Activated naive CD4-positive, alpha-beta T cell treated with anti-CD3 and anti-CD28 coated beads for 36 hours (primary cell): ENCODE results near the gene CCNI2. TPM values are rescaled to one million over a fixed set of nuclear protein-coding genes. Genes with fewer than 3 reads are reported as not detected.

Experiments
- CTCF ChIA-PET: fragments of 350-600 bp; sonication (Branson Sonifier 250); formaldehyde crosslinking; loops from one replicate; lab custom pipeline; 2021; ENCODE audit warnings: antibody characterized with exemption; lab: Charles Lee
- DNase-seq: peaks from one replicate; pipeline ENCODE4 v3.0.0-alpha.2; 2020
- H3K27ac Mint-ChIP-seq: one replicate; pipeline ENCODE4 v1.8.0; 2021; ENCODE audit warnings: mild to moderate bottlenecking, mixed read lengths
- H3K27me3 Mint-ChIP-seq: one replicate; pipeline ENCODE4 v1.8.0; 2021; ENCODE audit warnings: low read depth, mixed read lengths
- H3K36me3 Mint-ChIP-seq: one replicate; pipeline ENCODE4 v1.8.0; 2021; ENCODE audit warnings: low read depth, mixed read lengths
- H3K4me1 Mint-ChIP-seq: one replicate; pipeline ENCODE4 v1.8.0; 2021; ENCODE audit warnings: low read depth, mixed read lengths
- H3K4me3 Mint-ChIP-seq: one replicate; pipeline ENCODE4 v1.8.0; 2021; ENCODE audit warnings: mild to moderate bottlenecking, moderate library complexity, mixed read lengths
- H3K9me3 Mint-ChIP-seq: one replicate; pipeline ENCODE4 v1.8.0; 2021; ENCODE audit warnings: mixed read lengths
- intact Hi-C: fragments of 100-400 bp; cut with micrococcal nuclease; formaldehyde crosslinking; loops from one replicate; pipeline ENCODE4 v1.15.1; 2023
- total RNA-seq, 2 experiments: library from RNA; stranded (reverse); gene quantifications; one replicate each; pipeline ENCODE4 v1.2.3, GENCODE V29; 2021

CCNI2 gene
- total RNA-seq, 2 experiments from 2014 or later, result 1.4 to 2.5 TPM

GRCh38 chr5:132737982-132738681, 9.1 kb upstream of the CCNI2 start:
- H3K36me3 Mint-ChIP-seq, result no peaks in the 10 kb centered on the region
- no peak overlapping the region for H3K27ac Mint-ChIP-seq
- H3K27me3 Mint-ChIP-seq, result no peaks in the 10 kb centered on the region
- DNase-seq, result no peak
- H3K4me1 Mint-ChIP-seq, result peaks cover 27% of the 10 kb centered on the region
- intact Hi-C loops, result loop anchor here (1.0 to 5.0 kb wide), 12 partner anchors 9 to 441 kb away; partner anchors contain the start of genes CCNI2, GDF9, HSPA4 and RAD50
- H3K4me3 Mint-ChIP-seq, result peak overlapping the region; percentile 84
- CTCF ChIA-PET, result interaction anchor here (0.6 to 2.9 kb wide), 11 partner anchors 9 to 352 kb away, joined by 3 to 30 read pairs (median 4); partner anchors contain the start of gene CCNI2
- H3K9me3 Mint-ChIP-seq, result no peaks in the 10 kb centered on the region

- Mint-ChIP-seq H3K9me3 (no peaks in the 10 kb centered on the region), H3K4me1 (peaks cover 25% of the 10 kb centered on the region), H3K27me3 (no peaks in the 10 kb centered on the region), H3K4me3 (no peak overlapping the region), H3K27ac (no peak overlapping the region), H3K36me3 (no peaks in the 10 kb centered on the region)
- intact Hi-C loops, result loop anchor here (5.0 kb wide), 4 partner anchors 212 to 442 kb away; partner anchors contain the start of gene HSPA4
- no peak for DNase-seq
- CTCF ChIA-PET, result no interaction called here
Observed at GRCh38 chr5:132739232-132739631, 8.0 kb upstream of the CCNI2 start.

- Mint-ChIP-seq H3K4me3 (no peak overlapping the region), H3K4me1 (peaks cover 10% of the 10 kb centered on the region), H3K27ac (no peak overlapping the region), H3K36me3 (no peaks in the 10 kb centered on the region), H3K27me3 (no peaks in the 10 kb centered on the region), H3K9me3 (no peaks in the 10 kb centered on the region)
- CTCF ChIA-PET, result no interaction called here
- intact Hi-C loops, result no loop called here
- DNase-seq, result no peak
Observed at GRCh38 chr5:132742158-132742557, 5.1 kb upstream of the CCNI2 start.

GRCh38 chr5:132742626-132743025, 4.6 kb upstream of the CCNI2 start:
- no peak for DNase-seq
- no peak overlapping the region for H3K4me3 Mint-ChIP-seq

GRCh38 chr5:132744659-132745058, 2.6 kb upstream of the CCNI2 start:
- no peaks in the 10 kb centered on the region for H3K9me3 Mint-ChIP-seq
- intact Hi-C loops, result no loop called here
- H3K36me3 Mint-ChIP-seq, result no peaks in the 10 kb centered on the region
- no peaks in the 10 kb centered on the region for H3K27me3 Mint-ChIP-seq
- no peak overlapping the region for H3K27ac Mint-ChIP-seq
- CTCF ChIA-PET, result interaction anchor here (0.6 kb wide), 1 partner anchor 43 kb away, joined by 4 read pairs; no protein-coding TSS in a partner anchor
- no peak overlapping the region for H3K4me3 Mint-ChIP-seq
- DNase-seq, result no peak
- H3K4me1 Mint-ChIP-seq, result peaks cover 3% of the 10 kb centered on the region

More at GRCh38 chr5:132742626-132743025, 4.6 kb upstream of the CCNI2 start:
- Mint-ChIP-seq H3K4me1 (peaks cover 8% of the 10 kb centered on the region), H3K36me3 (no peaks in the 10 kb centered on the region), H3K27me3 (no peaks in the 10 kb centered on the region), H3K27ac (no peak overlapping the region), H3K9me3 (no peaks in the 10 kb centered on the region)
- intact Hi-C loops, result no loop called here
- CTCF ChIA-PET, result no interaction called here

- DNase-seq, result no peak
- CTCF ChIA-PET, result interaction anchor here (0.6 to 2.6 kb wide), 12 partner anchors 9 to 1730 kb away, joined by 3 to 30 read pairs (median 4); partner anchors contain the start of gene KIF3A
- peak overlapping the region; percentile 71 for H3K4me3 Mint-ChIP-seq
- no peaks in the 10 kb centered on the region for H3K27me3 Mint-ChIP-seq
- intact Hi-C loops, result loop anchor here (1.0 to 2.0 kb wide), 2 partner anchors 58 to 452 kb away; partner anchors contain the start of gene SLC22A4
- H3K4me1 Mint-ChIP-seq, result peaks cover 17% of the 10 kb centered on the region
- peaks cover 2% of the 10 kb centered on the region for H3K36me3 Mint-ChIP-seq
- no peak overlapping the region for H3K27ac Mint-ChIP-seq
- H3K9me3 Mint-ChIP-seq, result no peaks in the 10 kb centered on the region
Observed at GRCh38 chr5:132746592-132746953, 653 bp upstream of the CCNI2 start.

GRCh38 chr5:132747616-132748440, 602 bp downstream of the CCNI2 start:
- intact Hi-C loops, result loop anchor here (1.0 to 2.0 kb wide), 4 partner anchors 11 to 453 kb away; partner anchors contain the start of genes KIF3A, SEPTIN8 and SLC22A4
- Mint-ChIP-seq H3K27me3 (no peaks in the 10 kb centered on the region), H3K9me3 (no peaks in the 10 kb centered on the region), H3K4me1 (peaks cover 26% of the 10 kb centered on the region), H3K4me3 (peak overlapping the region; percentile 60), H3K36me3 (peaks cover 3% of the 10 kb centered on the region), H3K27ac (no peak overlapping the region)
- DNase-seq, result peak; percentile 61
- CTCF ChIA-PET, result interaction anchor here (0.5 to 2.6 kb wide), 10 partner anchors 10 to 222 kb away, joined by 3 to 30 read pairs (median 4); partner anchors contain the start of gene KIF3A

GRCh38 chr5:132748522-132749000, 1.3 kb downstream of the CCNI2 start:
- Mint-ChIP-seq H3K9me3 (no peaks in the 10 kb centered on the region), H3K4me1 (peaks cover 27% of the 10 kb centered on the region), H3K27me3 (no peaks in the 10 kb centered on the region), H3K4me3 (peak overlapping the region; percentile 60), H3K27ac (no peak overlapping the region), H3K36me3 (peaks cover 3% of the 10 kb centered on the region)
- intact Hi-C loops, result no loop called here
- no peak for DNase-seq
- CTCF ChIA-PET, result interaction anchor here (0.5 to 2.6 kb wide), 5 partner anchors 11 to 69 kb away, joined by 3 to 30 read pairs (median 3); partner anchors contain the start of gene KIF3A

GRCh38 chr5:132749506-132749905, 2.3 kb downstream of the CCNI2 start:
- DNase-seq, result no peak
- Mint-ChIP-seq H3K4me3 (no peak overlapping the region), H3K36me3 (peaks cover 6% of the 10 kb centered on the region), H3K9me3 (no peaks in the 10 kb centered on the region), H3K4me1 (peaks cover 29% of the 10 kb centered on the region), H3K27ac (no peak overlapping the region), H3K27me3 (no peaks in the 10 kb centered on the region)
- CTCF ChIA-PET, result interaction anchor here (2.0 kb wide), 1 partner anchor 71 kb away, joined by 9 read pairs; no protein-coding TSS in a partner anchor
- intact Hi-C loops, result no loop called here

GRCh38 chr5:132750471-132751230, 3.4 kb downstream of the CCNI2 start:
- no peak for DNase-seq
- H3K4me3 Mint-ChIP-seq, result no peak overlapping the region
- H3K27me3 Mint-ChIP-seq, result no peaks in the 10 kb centered on the region
- intact Hi-C loops, result loop anchor here (1.0 kb wide), 4 partner anchors 13 to 730 kb away; partner anchors contain the start of gene KIF3A
- H3K27ac Mint-ChIP-seq, result peak overlapping the region; percentile 52
- H3K36me3 Mint-ChIP-seq, result peaks cover 6% of the 10 kb centered on the region
- peaks cover 36% of the 10 kb centered on the region for H3K4me1 Mint-ChIP-seq
- CTCF ChIA-PET, result interaction anchor here (0.6 to 2.5 kb wide), 7 partner anchors 13 to 249 kb away, joined by 3 to 9 read pairs (median 5); partner anchors contain the start of gene KIF3A
- no peaks in the 10 kb centered on the region for H3K9me3 Mint-ChIP-seq

- H3K36me3 Mint-ChIP-seq, result peaks cover 6% of the 10 kb centered on the region
- H3K27ac Mint-ChIP-seq, result peak overlapping the region; percentile 52
- CTCF ChIA-PET, result interaction anchor here (1.1 to 5.8 kb wide), 5 partner anchors 14 to 225 kb away, joined by 3 to 34 read pairs (median 6); partner anchors contain the start of gene KIF3A
- peaks cover 36% of the 10 kb centered on the region for H3K4me1 Mint-ChIP-seq
- H3K27me3 Mint-ChIP-seq, result no peaks in the 10 kb centered on the region
- intact Hi-C loops, result loop anchor here (1.0 kb wide), 4 partner anchors 14 to 731 kb away; partner anchors contain the start of gene KIF3A
- peak; percentile 79 for DNase-seq
- no peak overlapping the region for H3K4me3 Mint-ChIP-seq
- H3K9me3 Mint-ChIP-seq, result no peaks in the 10 kb centered on the region
Observed at GRCh38 chr5:132751444-132751843, 4.2 kb downstream of the CCNI2 start.
